LNCAP (cell line): ENCODE data around the gene CHID1.

Experiments
- CTCF ChIP-seq: fragments of 450-650 bp; IDR thresholded peaks from 2 replicates; pipeline ENCODE4 v1.5.1; 2017; ENCODE audit warnings: mild to moderate bottlenecking

CHID1 gene

GRCh38 chr11:897253-898142, 13.1 kb downstream of the CHID1 start:
- TF ChIP-seq CTCF = no peak

GRCh38 chr11:895331-896110, 15.1 kb downstream of the CHID1 start:
- no peak for TF ChIP-seq CTCF

GRCh38 chr11:894575-895201, 15.9 kb downstream of the CHID1 start:
- no peak for TF ChIP-seq CTCF

GRCh38 chr11:893008-893654, 17.5 kb downstream of the CHID1 start:
- no peak for TF ChIP-seq CTCF

- TF ChIP-seq CTCF = no peak
Measured at GRCh38 chr11:890794-891540, 19.6 kb downstream of the CHID1 start.

GRCh38 chr11:889687-890475, 20.7 kb downstream of the CHID1 start:
- TF ChIP-seq CTCF = no peak
